Measurements from ENCODE around the gene ACE2. TPM values are rescaled to one million over a fixed set of nuclear protein-coding genes. Genes with fewer than 3 reads are reported as not detected.

The ACE2 gene
- total RNA-seq, 1 experiment from 2014 or later, result not detected

- no peak overlapping the region for H3T11ph ChIP-seq (ENCODE audit: low read length)
- H3K9ac ChIP-seq (ENCODE audit: extremely low read depth, insufficient read length, low read length), result no peak overlapping the region
- no peak overlapping the region for H2AK5ac ChIP-seq (ENCODE audit: insufficient read length, low read length)
- H3K4ac ChIP-seq (ENCODE audit: low read depth, low read length), result no peak overlapping the region
- peaks cover 11% of the 10 kb centered on the region for H3K27me3 Mint-ChIP-seq (ENCODE audit: low read depth)
- no peaks in the 10 kb centered on the region for H3K9me3 ChIP-seq (ENCODE audit: control insufficient read depth, low read depth, low read length)
- no peak overlapping the region for H4K91ac ChIP-seq (ENCODE audit: insufficient read length, low read depth, low read length)
- H2BK5ac ChIP-seq (ENCODE audit: insufficient read length, low read length), result no peak overlapping the region
- H2BK15ac ChIP-seq (ENCODE audit: low read depth, low read length), result no peak overlapping the region
- no peak overlapping the region for H3K27ac ChIP-seq (ENCODE audit: insufficient read length, low read depth, low read length)
- H2BK120ac ChIP-seq (ENCODE audit: low read depth, low read length, poor library complexity, severe bottlenecking), result no peak overlapping the region
- H3K9me3 Mint-ChIP-seq, result no peaks in the 10 kb centered on the region
- H2AFZ ChIP-seq (ENCODE audit: low read length), result no peak overlapping the region
- H2BK12ac ChIP-seq (ENCODE audit: insufficient read length, low read depth, low read length), result no peak overlapping the region
- no peak overlapping the region for H3K4me3 Mint-ChIP-seq
- H2BK20ac ChIP-seq (ENCODE audit: low read depth, low read length, poor library complexity, severe bottlenecking), result no peak overlapping the region
- no peaks in the 10 kb centered on the region for H3K4me1 Mint-ChIP-seq
- no peak overlapping the region for H4K8ac ChIP-seq (replicated peaks; ENCODE audit: insufficient read length, low read depth, low read length)
- no peaks in the 10 kb centered on the region for H3K23me2 ChIP-seq (ENCODE audit: insufficient read length, low read depth, low read length, poor library complexity, severe bottlenecking)
- no peak overlapping the region for H3K14ac ChIP-seq (ENCODE audit: insufficient read depth, low read length)
- H3K27me3 ChIP-seq (ENCODE audit: insufficient read depth, low read length), result no peaks in the 10 kb centered on the region
- no peak for TF ChIP-seq CTCF (conservative IDR thresholded peaks at IDR 0.05)
- no peak overlapping the region for H4K5ac ChIP-seq (ENCODE audit: insufficient read length, low read depth, low read length)
- no peak overlapping the region for H3K18ac ChIP-seq (ENCODE audit: insufficient read length, low read depth, low read length)
- no peaks in the 10 kb centered on the region for H3K79me1 ChIP-seq (ENCODE audit: insufficient read depth, low read depth, low read length, poor library complexity, severe bottlenecking)
- DNase-seq, result no peak
- H3K4me2 ChIP-seq (ENCODE audit: insufficient read depth, insufficient read length, low read length), result no peak overlapping the region
- H3K23ac ChIP-seq (ENCODE audit: insufficient read length, low read depth, low read length), result no peak overlapping the region
- H4K20me1 ChIP-seq (ENCODE audit: control insufficient read depth, insufficient read depth, insufficient read length), result no peaks in the 10 kb centered on the region
- no peaks in the 10 kb centered on the region for H3K36me3 Mint-ChIP-seq (ENCODE audit: insufficient read depth in 1 of 3, low read depth in 3 of 3)
- H3K4me1 ChIP-seq (ENCODE audit: insufficient read depth, low read length), result no peaks in the 10 kb centered on the region
- H3K27ac Mint-ChIP-seq, result no peak overlapping the region
- no peaks in the 10 kb centered on the region for H3K79me2 ChIP-seq (ENCODE audit: insufficient read depth, low read length)
- H3K56ac ChIP-seq (ENCODE audit: insufficient read length, low read depth, low read length), result no peak overlapping the region
These were observed 77.7 kb downstream of the ACE2 start for GRCh38 chrX:15523088-15523487.

Measured in H9 (cell line).